RWPE1 (cell line): ENCODE measurements around the gene SLC16A7.

Experiments
- CTCF ChIA-PET: fragments of 350-600 bp; sonication (Branson Sonifier 250); formaldehyde crosslinking; extraction: SDS; loops from one replicate; lab custom pipeline; 2021; lab: Yijun Ruan, JAX
- POLR2A ChIA-PET: fragments of 400-600 bp; formaldehyde crosslinking; extraction: SDS; loops from one replicate; lab custom pipeline; 2020; ENCODE audit warnings: antibody characterized with exemption; ENCODE audit not compliant: low non-redundant PET; lab: Yijun Ruan, JAX
- DNase-seq: peaks from one replicate; pipeline ENCODE4 v3.0.0; 2012; ENCODE audit warnings: low spot score
- H3K27ac ChIP-seq: fragments of 450-650 bp; 2 replicates; pipeline ENCODE4 v1.5.1; 2017
- CTCF ChIP-seq: fragments of 450-650 bp; conservative IDR thresholded peaks from 2 replicates; pipeline ENCODE4 v1.5.1; 2017; ENCODE audit warnings: low read depth, mild to moderate bottlenecking

SLC16A7 gene

GRCh38 chr12:59710004-59710628, 114.3 kb downstream of the SLC16A7 start:
- ChIA-PET CTCF (interaction anchor here (0.6 kb wide), 1 partner anchor 409 kb away, joined by 3 read pairs; no protein-coding TSS in a partner anchor), POLR2A (no interaction called here)
- DNase-seq: no peak
- no peak for TF ChIP-seq CTCF
- H3K27ac ChIP-seq: no peak overlapping the region

- H3K27ac ChIP-seq: no peak overlapping the region
- no peak for DNase-seq
- POLR2A ChIA-PET: no interaction called here
- no peak for TF ChIP-seq CTCF
- CTCF ChIA-PET: no interaction called here
Measured at GRCh38 chr12:59710964-59711363, 115.1 kb downstream of the SLC16A7 start.

GRCh38 chr12:59715434-59715833, 119.6 kb downstream of the SLC16A7 start:
- no peak for TF ChIP-seq CTCF
- ChIA-PET CTCF (interaction anchor here (0.6 kb wide), 1 partner anchor 1901 kb away, joined by 4 read pairs; no protein-coding TSS in a partner anchor), POLR2A (no interaction called here)
- DNase-seq: no peak
- H3K27ac ChIP-seq: no peak overlapping the region

- no peak for TF ChIP-seq CTCF
- CTCF ChIA-PET: interaction anchor here (0.5 kb wide), 1 partner anchor 798 kb away, joined by 3 read pairs; no protein-coding TSS in a partner anchor
- POLR2A ChIA-PET: no interaction called here
- no peak for DNase-seq
- H3K27ac ChIP-seq: no peak overlapping the region
Measured at GRCh38 chr12:59716043-59716442, 120.2 kb downstream of the SLC16A7 start.

- DNase-seq: no peak
- CTCF ChIA-PET: no interaction called here
- no peak overlapping the region for H3K27ac ChIP-seq
- POLR2A ChIA-PET: no interaction called here
- no peak for TF ChIP-seq CTCF
Measured at GRCh38 chr12:59717436-59717835, 121.6 kb downstream of the SLC16A7 start.

- CTCF ChIA-PET: no interaction called here
- TF ChIP-seq CTCF: no peak
- no peak for DNase-seq
- no peak overlapping the region for H3K27ac ChIP-seq
- POLR2A ChIA-PET: no interaction called here
Measured at GRCh38 chr12:59719701-59720100, 123.9 kb downstream of the SLC16A7 start.
